Measurements from ENCODE around the gene ME3.

ME3 gene

GRCh38 chr11:86395061-86395551 lies 277.3 kb downstream of the ME3 start:
- Histone ChIP-seq H3K4me3 (ENCODE audit: low read length) (no peak overlapping the region), H3K27me3 (ENCODE audit: control insufficient read depth, insufficient read depth, low read length) (no peaks in the 10 kb centered on the region), H3K9me3 (ENCODE audit: control insufficient read depth, low read depth, low read length) (no peaks in the 10 kb centered on the region), H3K36me3 (ENCODE audit: control insufficient read depth, low read depth, low read length) (no peaks in the 10 kb centered on the region), H3K4me1 (ENCODE audit: control insufficient read depth, low read depth, low read length) (peaks cover 12% of the 10 kb centered on the region), H3K9ac (ENCODE audit: low read length) (no peak overlapping the region), H3K27ac (ENCODE audit: low read length) (no peak overlapping the region)

Measured in iPS-18a (cell line).